VCaP (cell line): Measurements from ENCODE around the gene TMEM187.

Experiments used
- H3K27ac ChIP-seq: fragments of 450-650 bp; 2 replicates; pipeline ENCODE4 v1.5.1; 2017
- CTCF ChIP-seq: fragments of 450-650 bp; conservative IDR thresholded peaks from 2 replicates; pipeline ENCODE4 v1.5.1; 2017; ENCODE audit warnings: mild to moderate bottlenecking, moderate library complexity

Gene TMEM187

GRCh38 chrX:153937056-153937455, 35.5 kb upstream of the TMEM187 start:
- TF ChIP-seq CTCF, result no peak
- no peak overlapping the region for H3K27ac ChIP-seq

GRCh38 chrX:153938226-153938786, 34.2 kb upstream of the TMEM187 start:
- TF ChIP-seq CTCF, result no peak
- no peak overlapping the region for H3K27ac ChIP-seq

GRCh38 chrX:153939573-153939972, 33.0 kb upstream of the TMEM187 start:
- no peak for TF ChIP-seq CTCF
- H3K27ac ChIP-seq, result no peak overlapping the region

- H3K27ac ChIP-seq, result no peak overlapping the region
- TF ChIP-seq CTCF, result no peak
Observed at GRCh38 chrX:153941336-153942252, 31.0 kb upstream of the TMEM187 start.

- TF ChIP-seq CTCF, result no peak
- peak within 1 kb of the TSS; percentile 61; the same call in 1 of the 2 replicates for H3K27ac ChIP-seq
Observed at GRCh38 chrX:153944140-153944799, 28.3 kb upstream of the TMEM187 start, which contains the start of gene RENBP. Gene RENBP, minus strand, starts transcription at chrX:153944643. Its CDS starts 33 bp downstream, at chrX:153944610.

GRCh38 chrX:153944800-153945150, 27.8 kb upstream of the TMEM187 start:
- peak overlapping the region; percentile 61; the same call in 1 of the 2 replicates for H3K27ac ChIP-seq
- no peak for TF ChIP-seq CTCF
